Measurements from ENCODE around the gene LGI4. TPM values are rescaled to one million over a fixed set of nuclear protein-coding genes. Genes with fewer than 3 reads are reported as not detected.

The LGI4 gene
- polyA plus RNA-seq, 2 of the 4 experiments (the other 2 are of a cell fraction), result 0.06 to 0.09 TPM

DNA sequence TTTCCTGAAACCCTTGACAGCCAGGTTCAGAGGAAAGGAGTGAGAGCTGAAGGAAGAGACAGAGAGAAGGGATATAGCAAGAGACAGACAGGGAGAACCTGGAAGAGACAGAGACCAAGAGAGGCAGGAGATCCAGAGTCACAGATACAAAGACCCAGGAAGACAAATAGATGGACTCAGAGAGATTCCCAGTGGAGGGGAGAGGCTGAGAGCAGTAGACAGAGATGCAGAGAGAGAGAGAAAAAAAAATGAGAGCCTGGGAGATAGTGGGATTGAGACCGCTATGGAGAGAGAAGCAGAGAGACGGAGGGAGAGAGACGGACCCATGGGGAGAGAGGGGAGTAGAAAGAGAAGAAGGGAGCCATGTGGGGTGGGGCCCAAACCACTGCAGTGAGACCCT, 9.0 kb upstream of the LGI4 start (continued):
- TF ChIP-seq ELK1 (IDR thresholded peaks at IDR 0.05; ENCODE audit: low read depth, low read length) (no peak), MYC (IDR thresholded peaks at IDR 0.05; ENCODE audit: borderline replicate concordance, low read length) (no peak), EHMT2 (IDR thresholded peaks at IDR 0.05; ENCODE audit: low read depth) (no peak), HOXA7 (CRISPR knock-in tag; IDR thresholded peaks at IDR 0.05) (no peak), HDAC2 (IDR thresholded peaks at IDR 0.05) (no peak)

GRCh38 chr19:35143231-35143715, 8.4 kb upstream of the LGI4 start, which contains the start of gene FXYD7:
FXYD7 (plus strand) TSS chr19:35143255; CDS start chr19:35143334, 79 bp downstream.
- Histone ChIP-seq H3K27ac (peak within 1 kb of the TSS; percentile 4 to 59; a peak in 3 of 6 replicates), H3K9me3 (no peaks in the 10 kb centered on the region), H3K4me2 (peak within 1 kb of the TSS; percentile 83), H3K4me1 (peaks cover 46% of the 10 kb centered on the region), H3K4me3 (peak within 1 kb of the TSS; percentile 36)
- FAIRE-seq (no peak), DNase-seq (ENCODE audit: low read depth in 1 of 2, low spot score in 1 of 2) (no peak), ATAC-seq (no peak)
- ChIA-PET POLR2A (no interaction called here), CTCF (interaction anchor here (0.6 to 11.0 kb wide), 19 partner anchors 8 to 379 kb away, joined by 3 to 163 read pairs (median 4); partner anchors contain the start of genes FXYD3, FXYD5, LGI4 and USF2)
- WGBS (ENCODE audit: missing lambda C conversion rate), result 14% methylated on average over 20 of the region's 31 CpGs
- TF ChIP-seq HDAC2 (IDR thresholded peaks at IDR 0.05) (no peak), FOSB (CRISPR knock-in tag; IDR thresholded peaks at IDR 0.05) (no peak)
- TF ChIP-seq, protein P1, sequence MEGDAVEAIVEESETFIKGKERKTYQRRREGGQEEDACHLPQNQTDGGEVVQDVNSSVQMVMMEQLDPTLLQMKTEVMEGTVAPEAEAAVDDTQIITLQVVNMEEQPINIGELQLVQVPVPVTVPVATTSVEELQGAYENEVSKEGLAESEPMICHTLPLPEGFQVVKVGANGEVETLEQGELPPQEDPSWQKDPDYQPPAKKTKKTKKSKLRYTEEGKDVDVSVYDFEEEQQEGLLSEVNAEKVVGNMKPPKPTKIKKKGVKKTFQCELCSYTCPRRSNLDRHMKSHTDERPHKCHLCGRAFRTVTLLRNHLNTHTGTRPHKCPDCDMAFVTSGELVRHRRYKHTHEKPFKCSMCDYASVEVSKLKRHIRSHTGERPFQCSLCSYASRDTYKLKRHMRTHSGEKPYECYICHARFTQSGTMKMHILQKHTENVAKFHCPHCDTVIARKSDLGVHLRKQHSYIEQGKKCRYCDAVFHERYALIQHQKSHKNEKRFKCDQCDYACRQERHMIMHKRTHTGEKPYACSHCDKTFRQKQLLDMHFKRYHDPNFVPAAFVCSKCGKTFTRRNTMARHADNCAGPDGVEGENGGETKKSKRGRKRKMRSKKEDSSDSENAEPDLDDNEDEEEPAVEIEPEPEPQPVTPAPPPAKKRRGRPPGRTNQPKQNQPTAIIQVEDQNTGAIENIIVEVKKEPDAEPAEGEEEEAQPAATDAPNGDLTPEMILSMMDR (IDR thresholded peaks at IDR 0.05), result peak; percentile 1; the same call in 2 of the 3 replicates

DNA sequence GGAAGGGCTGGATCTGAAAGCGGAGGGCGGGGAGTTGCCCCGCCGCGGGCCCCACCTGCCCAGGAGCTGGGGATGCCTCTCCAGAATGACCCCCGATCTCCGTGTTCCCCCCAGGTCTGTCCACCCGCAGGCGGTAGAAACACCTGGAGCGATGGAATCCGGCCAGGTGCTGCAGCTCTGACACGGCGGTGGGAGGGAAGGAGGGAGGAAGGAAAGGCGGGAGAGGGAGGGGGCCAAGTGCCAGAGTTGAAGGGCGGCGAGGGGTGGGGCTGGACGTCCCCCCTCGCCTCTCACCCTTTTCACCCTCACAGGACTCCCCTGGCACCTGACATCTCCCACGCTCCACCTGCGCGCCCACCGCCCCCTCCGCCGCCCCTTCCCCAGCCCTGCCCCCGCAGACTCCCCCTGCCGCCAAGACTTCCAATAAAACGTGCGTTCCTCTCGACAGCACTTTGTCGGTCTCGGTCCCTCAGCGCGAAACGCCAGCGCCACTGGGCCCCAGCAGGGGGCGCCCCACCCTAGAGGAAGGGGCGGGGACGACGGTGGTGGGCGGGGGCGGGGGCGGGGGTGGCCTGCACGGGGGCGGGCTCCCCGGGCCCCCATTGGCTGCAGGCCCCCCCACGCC, 7.9 kb upstream of the LGI4 start:
- TF ChIP-seq, protein P2, sequence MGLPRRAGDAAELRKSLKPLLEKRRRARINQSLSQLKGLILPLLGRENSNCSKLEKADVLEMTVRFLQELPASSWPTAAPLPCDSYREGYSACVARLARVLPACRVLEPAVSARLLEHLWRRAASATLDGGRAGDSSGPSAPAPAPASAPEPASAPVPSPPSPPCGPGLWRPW (IDR thresholded peaks at IDR 0.05), result no peak
- TF ChIP-seq SMC3 (IDR thresholded peaks at IDR 0.05) (peak; percentile 60), RAD21 (conservative IDR thresholded peaks at IDR 0.05 in 1 of 2, IDR thresholded peaks at IDR 0.05 in 1 of 2) (peak; percentile 35 to 73), HEYL (CRISPR knock-in tag; IDR thresholded peaks at IDR 0.05) (no peak), MAZ (IDR thresholded peaks at IDR 0.05; ENCODE audit: borderline replicate concordance, low read depth, low read length) (no peak), RARB (CRISPR knock-in tag; IDR thresholded peaks at IDR 0.05) (no peak)
- TF ChIP-seq, protein P1 (IDR thresholded peaks at IDR 0.05), result peak; percentile 88
- peak overlapping the region; percentile 4 to 59; a peak in 3 of 6 replicates for H3K27ac ChIP-seq
- ChIA-PET POLR2A (no interaction called here), CTCF (interaction anchor here (0.6 to 11.0 kb wide), 49 partner anchors 11 to 504 kb away, joined by 3 to 163 read pairs (median 4); partner anchors contain the start of genes FXYD3, FXYD5 and USF2)
- DNase-seq (ENCODE audit: low read depth in 1 of 2, low spot score in 1 of 2), result peak; percentile 74 to 83
- FAIRE-seq, result no peak
- peaks cover 46% of the 10 kb centered on the region for H3K4me1 ChIP-seq
- 3% methylated on average over 19 of the region's 46 CpGs for WGBS (ENCODE audit: missing lambda C conversion rate)
- H3K4me2 ChIP-seq, result peak overlapping the region; percentile 83
- ATAC-seq, result peak; percentile 7 to 52; a peak in 4 of 6 replicates
- H3K9me3 ChIP-seq, result no peaks in the 10 kb centered on the region
- peak overlapping the region; percentile 36 for H3K4me3 ChIP-seq

Measured in A549 (cell line).